Kidney (tissue), 14 donors: ENCODE measurements around the gene VAPA. TPM values are rescaled to one million over a fixed set of nuclear protein-coding genes. Genes with fewer than 3 reads are reported as not detected.

Experiments used
- DNase-seq, 5 donors: peaks; one replicate each; pipeline ENCODE4 v3.0.0-alpha.2; 2013 to 2020
- FAIRE-seq: peaks from 2 replicates; lab custom pipeline; 2012; peaks lifted over from hg19 to GRCh38; lab: Jason Lieb, UNC
- H3K27ac ChIP-seq, 2 donors: one replicate each; pipeline ENCODE4 v1.7.0; 2013; ENCODE audit warnings: low read depth in 2 of 2, low read length in 2 of 2, inconsistent platforms in 1 of 2
- H3K27me3 ChIP-seq: one replicate; pipeline ENCODE4 v1.7.1; 2013; ENCODE audit warnings: low read length, inconsistent platforms; ENCODE audit not compliant: control insufficient read depth, insufficient read depth
- H3K36me3 ChIP-seq, 3 donors: one replicate each; pipeline versions ENCODE4 v1.7.0 to v1.7.1; 2013; ENCODE audit warnings: low read length in 3 of 3, control low read depth in 1 of 3, inconsistent platforms in 1 of 3; ENCODE audit not compliant: insufficient read depth in 3 of 3, control insufficient read depth in 2 of 3
- H3K4me1 ChIP-seq, 3 donors: one replicate each; pipeline versions ENCODE4 v1.7.0 to v1.7.1; 2013; ENCODE audit warnings: low read length in 3 of 3, inconsistent platforms in 1 of 3, low read depth in 1 of 3; ENCODE audit not compliant: control insufficient read depth in 2 of 3, insufficient read depth in 2 of 3
- H3K4me3 ChIP-seq, 3 donors: one replicate each; pipeline versions ENCODE4 v1.7.0 to v1.8.1; 2013; ENCODE audit warnings: low read length in 3 of 3, control low read depth in 1 of 3, inconsistent platforms in 1 of 3
- H3K9ac ChIP-seq, 3 donors: one replicate each; pipeline versions ENCODE4 v1.7.0 to v1.7.1; 2013; ENCODE audit warnings: low read length in 3 of 3, control low read depth in 1 of 3, inconsistent platforms in 1 of 3
- H3K9me3 ChIP-seq, 3 donors: one replicate each; pipeline versions ENCODE4 v1.7.0 to v1.7.1; 2013; ENCODE audit warnings: low read length in 3 of 3, control low read depth in 1 of 3, inconsistent platforms in 1 of 3; ENCODE audit not compliant: control insufficient read depth in 2 of 3, insufficient read depth in 1 of 3
- intact Hi-C: fragments of 100-400 bp; cut with DNase I; formaldehyde crosslinking; loops from one replicate; pipeline ENCODE4 v1.11.1; 2022
- polyA plus RNA-seq: library from polyadenylated mRNA; stranded (reverse); fragments of 350-450 nt; fragmentation: Illumina TruSeq; extraction: RNeasy Lipid Tissue Mini Kit (QIAGEN cat#74804); gene quantifications from one replicate; pipeline ENCODE4 v1.2.3, GENCODE V29; 2014; ENCODE audit warnings: low read depth, low replicate concordance; ENCODE audit not compliant: insufficient read depth
- total RNA-seq: library from RNA; stranded (reverse); fragmentation: NEBNext Ultra II Directional; extraction: Animal tissue kit (Norgen Biotek cat#: 25700); gene quantifications from one replicate; pipeline ENCODE4 v1.2.1, GENCODE V29; 2021
- TF ChIP-seq, protein P1 (sequence below): IDR thresholded peaks from 3 replicates; pipeline ENCODE4 v1.5.1; 2012; ENCODE audit warnings: mild to moderate bottlenecking, moderate library complexity, borderline replicate concordance; ENCODE audit not compliant: insufficient read depth; ENCODE audit errors: extremely low read depth
- donor health status: control.
- donor health status: control.
- donor health status: control.
- donor health status: control.
- donor health status: control.
- donor health status: DM: yes; HTN: yes; CAD: no.
- donor health status: Normal renal cell carcinoma (clear cell type).

The VAPA gene
- total and polyA plus RNA-seq, 2 donors from 2014 or later, result 171 to 185 TPM

DNA sequence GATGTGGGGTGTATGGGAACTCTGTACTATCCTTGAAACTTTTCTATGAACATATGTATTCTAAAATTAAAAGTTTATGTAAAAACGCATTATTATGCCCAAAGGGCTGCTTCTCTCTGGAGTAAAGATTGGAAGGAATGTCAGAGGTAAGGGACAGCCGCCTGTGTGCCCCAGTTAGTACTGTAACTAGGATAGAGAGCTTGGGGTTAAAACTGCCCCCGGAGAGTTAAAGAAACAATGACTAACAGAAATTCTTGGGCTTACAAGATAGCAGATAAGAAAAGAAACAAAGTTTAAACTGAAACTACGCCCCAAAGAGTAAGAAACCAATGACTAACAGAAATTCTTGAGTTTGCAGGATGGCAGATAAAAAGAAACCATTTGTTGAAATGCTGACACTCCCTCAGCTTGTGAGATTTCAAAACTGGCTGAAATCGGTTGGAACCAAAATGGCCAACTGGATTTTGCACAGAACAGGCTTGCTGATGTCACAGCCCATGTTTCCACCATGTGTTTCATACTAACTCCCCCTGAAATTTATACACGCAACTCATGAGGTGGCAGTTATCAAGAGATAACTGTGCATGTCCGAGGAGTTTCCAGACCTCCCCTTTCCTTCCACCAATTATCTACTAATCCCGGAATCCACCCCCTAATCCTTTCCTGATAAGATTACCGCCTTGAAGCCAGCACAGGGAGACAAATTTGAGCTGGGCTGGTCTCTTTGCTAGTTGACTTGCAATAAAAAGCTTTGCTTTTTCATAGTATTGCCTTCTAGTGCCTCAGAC, 36.8 kb upstream of the VAPA start:
- no peaks in the 10 kb centered on the region for H3K36me3 ChIP-seq
- intact Hi-C loops, result no loop called here
- FAIRE-seq (no peak), DNase-seq (peak in 2 of 5 donors; percentile 26 to 73)
- H3K4me3 ChIP-seq, result peak overlapping the region; percentile 12 to 32 (median 20)
- H3K4me1 ChIP-seq, result no peaks in the 10 kb centered on the region
- no peaks in the 10 kb centered on the region for H3K9me3 ChIP-seq
- no peaks in the 10 kb centered on the region for H3K27me3 ChIP-seq
- H3K9ac ChIP-seq, result peak overlapping the region in 1 of 3 donors; percentile 29
- peak overlapping the region; percentile 20 to 64 for H3K27ac ChIP-seq
- TF ChIP-seq, protein P1, sequence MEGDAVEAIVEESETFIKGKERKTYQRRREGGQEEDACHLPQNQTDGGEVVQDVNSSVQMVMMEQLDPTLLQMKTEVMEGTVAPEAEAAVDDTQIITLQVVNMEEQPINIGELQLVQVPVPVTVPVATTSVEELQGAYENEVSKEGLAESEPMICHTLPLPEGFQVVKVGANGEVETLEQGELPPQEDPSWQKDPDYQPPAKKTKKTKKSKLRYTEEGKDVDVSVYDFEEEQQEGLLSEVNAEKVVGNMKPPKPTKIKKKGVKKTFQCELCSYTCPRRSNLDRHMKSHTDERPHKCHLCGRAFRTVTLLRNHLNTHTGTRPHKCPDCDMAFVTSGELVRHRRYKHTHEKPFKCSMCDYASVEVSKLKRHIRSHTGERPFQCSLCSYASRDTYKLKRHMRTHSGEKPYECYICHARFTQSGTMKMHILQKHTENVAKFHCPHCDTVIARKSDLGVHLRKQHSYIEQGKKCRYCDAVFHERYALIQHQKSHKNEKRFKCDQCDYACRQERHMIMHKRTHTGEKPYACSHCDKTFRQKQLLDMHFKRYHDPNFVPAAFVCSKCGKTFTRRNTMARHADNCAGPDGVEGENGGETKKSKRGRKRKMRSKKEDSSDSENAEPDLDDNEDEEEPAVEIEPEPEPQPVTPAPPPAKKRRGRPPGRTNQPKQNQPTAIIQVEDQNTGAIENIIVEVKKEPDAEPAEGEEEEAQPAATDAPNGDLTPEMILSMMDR, result no peak

DNA sequence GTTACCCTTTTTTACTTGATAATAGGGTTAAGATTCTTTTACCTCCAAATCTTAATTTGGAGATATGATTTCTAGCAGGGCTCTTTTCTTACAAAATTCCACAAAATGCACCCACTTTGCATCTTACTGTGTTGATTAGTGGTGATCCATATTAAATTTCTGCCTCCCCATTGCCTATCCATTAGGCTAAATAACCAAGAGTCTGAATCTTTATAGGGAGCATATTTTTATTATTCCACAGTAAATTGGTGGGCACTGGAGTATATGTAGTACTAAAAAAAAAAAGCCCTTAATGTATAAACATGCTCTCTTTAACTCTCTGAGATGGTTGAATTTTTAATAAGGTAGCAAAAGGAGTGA, 36.2 kb upstream of the VAPA start:
- H3K9ac ChIP-seq, result no peak overlapping the region
- peak overlapping the region in 1 of 3 donors; percentile 20 for H3K4me3 ChIP-seq
- no peaks in the 10 kb centered on the region for H3K36me3 ChIP-seq
- H3K27ac ChIP-seq, result peak overlapping the region; percentile 20 to 64
- no peaks in the 10 kb centered on the region for H3K9me3 ChIP-seq
- H3K4me1 ChIP-seq, result no peaks in the 10 kb centered on the region
- DNase-seq, result no peak
- intact Hi-C loops, result no loop called here
- no peaks in the 10 kb centered on the region for H3K27me3 ChIP-seq
- no peak for FAIRE-seq
- TF ChIP-seq, protein P1, result no peak

DNA sequence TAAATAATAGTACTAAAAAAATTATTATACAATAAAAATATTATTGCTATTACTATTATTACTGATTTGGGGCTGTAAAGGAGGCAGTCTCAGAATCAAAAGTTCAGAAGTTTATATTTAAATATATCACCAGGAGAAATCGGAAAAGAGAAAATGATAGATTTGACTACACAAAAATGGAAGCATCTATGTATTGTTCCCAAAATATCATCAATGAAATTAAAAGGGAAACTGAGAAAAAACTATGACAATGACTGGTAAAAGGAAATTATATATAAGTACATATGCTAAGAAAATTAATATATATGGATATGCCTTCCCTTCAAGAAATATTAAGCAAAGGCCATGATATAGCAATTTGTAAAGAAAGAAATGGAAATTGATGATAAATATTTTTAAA, 35.7 kb upstream of the VAPA start:
- intact Hi-C loops, result no loop called here
- no peak overlapping the region for H3K4me3 ChIP-seq
- DNase-seq, result no peak
- FAIRE-seq, result no peak
- no peak overlapping the region for H3K27ac ChIP-seq
- no peaks in the 10 kb centered on the region for H3K4me1 ChIP-seq
- no peaks in the 10 kb centered on the region for H3K36me3 ChIP-seq
- TF ChIP-seq, protein P1, result no peak
- H3K9ac ChIP-seq, result no peak overlapping the region
- H3K27me3 ChIP-seq, result no peaks in the 10 kb centered on the region
- no peaks in the 10 kb centered on the region for H3K9me3 ChIP-seq

DNA sequence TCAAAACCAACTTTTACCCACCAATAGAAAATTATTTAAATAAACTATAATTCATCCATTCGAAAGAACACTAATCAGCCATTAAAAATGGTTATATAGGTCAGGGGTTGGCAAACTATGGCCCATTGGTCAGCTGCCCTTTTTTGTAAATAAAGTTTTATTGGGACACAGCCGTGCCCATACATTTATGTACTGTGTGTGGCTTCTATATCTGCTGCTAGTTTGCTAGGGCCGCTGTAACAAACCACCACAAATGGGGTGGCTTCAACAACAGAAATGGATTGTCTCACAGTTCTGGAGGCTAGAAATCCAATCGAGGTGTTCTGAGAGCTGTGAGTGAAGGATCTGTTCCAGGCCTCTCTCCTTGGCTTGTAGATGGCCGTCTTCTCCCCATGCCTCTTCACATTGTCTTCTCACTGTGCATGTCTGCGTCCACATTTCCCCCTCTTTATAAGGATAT, 35.0 kb upstream of the VAPA start:
- Histone ChIP-seq H3K27me3 (no peaks in the 10 kb centered on the region), H3K4me3 (no peak overlapping the region), H3K36me3 (no peaks in the 10 kb centered on the region), H3K9me3 (no peaks in the 10 kb centered on the region), H3K27ac (no peak overlapping the region), H3K4me1 (no peaks in the 10 kb centered on the region), H3K9ac (no peak overlapping the region)
- DNase-seq (no peak), FAIRE-seq (no peak)
- TF ChIP-seq, protein P1, result no peak
- intact Hi-C loops, result no loop called here
